ENCODE measurements around the gene PTPRO.

GRCh38 chr12:15435597-15435996 is 113.3 kb downstream of the PTPRO start:
- TF ChIP-seq CTCF (IDR thresholded peaks at IDR 0.05) (no peak), POLR2A (IDR thresholded peaks at IDR 0.05; ENCODE audit: low read depth) (no peak), POLR2AphosphoS5 (IDR thresholded peaks at IDR 0.05) (no peak)

Measured in esophagus muscularis mucosa (tissue), 3 donors.